SK-N-MC (cell line): ENCODE measurements around the gene GSKIP.

ENCODE experiments used
- DNase-seq: peaks from one replicate; pipeline ENCODE4 v3.0.0-alpha.2; 2011; ENCODE audit warnings: low read depth, low spot score
- H3K27ac ChIP-seq: fragments of 200-600 bp; sonication (generic); 2 replicates; pipeline ENCODE4 v1.5.1; 2016; ENCODE audit warnings: mixed run types
- H3K36me3 ChIP-seq: fragments of 200-600 bp; sonication (generic); 2 replicates; pipeline ENCODE4 v1.6.1; 2017; ENCODE audit warnings: antibody characterized with exemption, low read length, mixed read lengths; ENCODE audit not compliant: insufficient read depth
- H3K4me3 ChIP-seq: fragments of 200-600 bp; sonication (generic); 2 replicates; pipeline ENCODE4 v1.5.1; 2016
- H3K9ac ChIP-seq: fragments of 200-600 bp; sonication (generic); 2 replicates; pipeline ENCODE4 v1.8.0; 2017; ENCODE audit warnings: mixed run types, mixed read lengths; ENCODE audit not compliant: insufficient read length
- H3K9me3 ChIP-seq: fragments of 200-600 bp; sonication (generic); 2 replicates; pipeline ENCODE4 v1.6.1; 2017; ENCODE audit warnings: low read depth, mild to moderate bottlenecking, antibody characterized with exemption, low read length, moderate library complexity, mixed read lengths
- EZH2 ChIP-seq: fragments of 200-600 bp; sonication (generic); IDR thresholded peaks from one replicate; pipeline ENCODE4 v1.6.1; 2017; ENCODE audit warnings: antibody characterized with exemption
- FOXP2 ChIP-seq: optimal IDR thresholded peaks from 2 replicates; pipeline ENCODE3; 2011; ENCODE audit warnings: mild to moderate bottlenecking, moderate library complexity; ENCODE audit not compliant: insufficient read depth; ENCODE audit errors: extremely low read length, control extremely low read depth
- POLR2AphosphoS5 ChIP-seq: IDR thresholded peaks from 2 replicates; pipeline ENCODE4 v1.6.1; 2012; ENCODE audit warnings: mild to moderate bottlenecking, low read depth, low read length, borderline replicate concordance

GSKIP gene

GRCh38 chr14:96364962-96365361, 1.6 kb downstream of the GSKIP start:
- no peak for DNase-seq
- H3K9me3 ChIP-seq: no peaks in the 10 kb centered on the region
- H3K27ac ChIP-seq: no peak overlapping the region
- no peak overlapping the region for H3K4me3 ChIP-seq
- TF ChIP-seq EZH2 (no peak), POLR2AphosphoS5 (no peak), FOXP2 (no peak)
- no peak overlapping the region for H3K9ac ChIP-seq
- no peaks in the 10 kb centered on the region for H3K36me3 ChIP-seq

GRCh38 chr14:96368534-96368933, 5.2 kb downstream of the GSKIP start:
- no peak for TF ChIP-seq FOXP2
- TF ChIP-seq POLR2AphosphoS5: no peak
- TF ChIP-seq EZH2: no peak
- H3K27ac ChIP-seq: no peak overlapping the region

GRCh38 chr14:96370528-96370927, 7.2 kb downstream of the GSKIP start:
- Histone ChIP-seq H3K9me3 (no peaks in the 10 kb centered on the region), H3K4me3 (no peak overlapping the region), H3K27ac (no peak overlapping the region), H3K9ac (no peak overlapping the region), H3K36me3 (no peaks in the 10 kb centered on the region)
- DNase-seq: no peak
- TF ChIP-seq POLR2AphosphoS5: no peak
- TF ChIP-seq EZH2: no peak
- TF ChIP-seq FOXP2: no peak

More at GRCh38 chr14:96368534-96368933, 5.2 kb downstream of the GSKIP start:
- no peak for DNase-seq
- Histone ChIP-seq H3K36me3 (no peaks in the 10 kb centered on the region), H3K9me3 (no peaks in the 10 kb centered on the region), H3K4me3 (no peak overlapping the region), H3K9ac (no peak overlapping the region)

GRCh38 chr14:96373538-96373937, 10.2 kb downstream of the GSKIP start:
- no peak overlapping the region for H3K27ac ChIP-seq
- DNase-seq: no peak
- H3K9me3 ChIP-seq: no peaks in the 10 kb centered on the region
- TF ChIP-seq FOXP2: no peak
- TF ChIP-seq EZH2: no peak
- no peaks in the 10 kb centered on the region for H3K36me3 ChIP-seq
- H3K4me3 ChIP-seq: no peak overlapping the region
- no peak overlapping the region for H3K9ac ChIP-seq

GRCh38 chr14:96376093-96376492, 12.8 kb downstream of the GSKIP start:
- no peak for DNase-seq
- Histone ChIP-seq H3K9me3 (no peaks in the 10 kb centered on the region), H3K9ac (no peak overlapping the region), H3K4me3 (no peak overlapping the region), H3K27ac (no peak overlapping the region), H3K36me3 (no peaks in the 10 kb centered on the region)
- TF ChIP-seq EZH2 (no peak), FOXP2 (no peak), POLR2AphosphoS5 (no peak)

- H3K4me3 ChIP-seq: no peak overlapping the region
- no peak for DNase-seq
- H3K27ac ChIP-seq: no peak overlapping the region
- no peaks in the 10 kb centered on the region for H3K9me3 ChIP-seq
- H3K36me3 ChIP-seq: peaks cover 7% of the 10 kb centered on the region; the same call in 1 of the 2 replicates
- no peak overlapping the region for H3K9ac ChIP-seq
- TF ChIP-seq EZH2 (no peak), POLR2AphosphoS5 (no peak), FOXP2 (no peak)
Observed at GRCh38 chr14:96380735-96381134, 17.4 kb downstream of the GSKIP start.

- Histone ChIP-seq H3K4me3 (no peak overlapping the region), H3K36me3 (peaks cover 10% of the 10 kb centered on the region; the same call in 1 of the 2 replicates), H3K9ac (no peak overlapping the region), H3K9me3 (no peaks in the 10 kb centered on the region), H3K27ac (no peak overlapping the region)
- DNase-seq: no peak
- no peak for TF ChIP-seq FOXP2
- TF ChIP-seq EZH2: no peak
- TF ChIP-seq POLR2AphosphoS5: no peak
Observed at GRCh38 chr14:96383445-96383844, 20.1 kb downstream of the GSKIP start.

- Histone ChIP-seq H3K9ac (no peak overlapping the region), H3K4me3 (no peak overlapping the region), H3K27ac (no peak overlapping the region), H3K9me3 (no peaks in the 10 kb centered on the region), H3K36me3 (peaks cover 10% of the 10 kb centered on the region; the same call in 1 of the 2 replicates)
- DNase-seq: no peak
- TF ChIP-seq FOXP2: no peak
- no peak for TF ChIP-seq EZH2
- TF ChIP-seq POLR2AphosphoS5: no peak
Observed at GRCh38 chr14:96384053-96384452, 20.7 kb downstream of the GSKIP start.

GRCh38 chr14:96384740-96385139, 21.4 kb downstream of the GSKIP start:
- TF ChIP-seq POLR2AphosphoS5 (no peak), FOXP2 (no peak), EZH2 (no peak)
- no peaks in the 10 kb centered on the region for H3K9me3 ChIP-seq
- H3K9ac ChIP-seq: no peak overlapping the region
- peaks cover 10% of the 10 kb centered on the region; the same call in 1 of the 2 replicates for H3K36me3 ChIP-seq
- no peak for DNase-seq
- H3K27ac ChIP-seq: no peak overlapping the region
- no peak overlapping the region for H3K4me3 ChIP-seq
